Sigmoid colon (tissue), 4 donors: ENCODE data around the gene MGA.

Experiments used
- EP300 ChIP-seq, 4 donors: sonication (generic); formaldehyde crosslinking; IDR thresholded peaks; one replicate each; pipeline ENCODE4 v1.6.1; 2017; ENCODE audit warnings: antibody characterized with exemption in 4 of 4
- POLR2A ChIP-seq, 2 donors: fragments of 450-650 bp; IDR thresholded peaks; one replicate each; pipeline ENCODE4 v1.6.1; 2016; ENCODE audit warnings: antibody characterized with exemption in 2 of 2, mild to moderate bottlenecking in 2 of 2, moderate library complexity in 2 of 2
- POLR2AphosphoS5 ChIP-seq, 4 donors: sonication (generic); formaldehyde crosslinking; IDR thresholded peaks; one replicate each; pipeline ENCODE4 v1.6.1; 2017; ENCODE audit warnings: antibody characterized with exemption in 4 of 4
- TF ChIP-seq, protein P1 (sequence below), 4 experiments: fragments of 450-650 bp in 3 of 4; fragments of 200-600 bp in 1 of 4; IDR thresholded peaks; one replicate each; pipeline ENCODE4 v1.5.1; 2016 to 2019; ENCODE audit warnings: antibody characterized with exemption in 4 of 4, mild to moderate bottlenecking in 3 of 4, moderate library complexity in 2 of 4

GRCh38 chr15:41817781-41818180 lies 157.6 kb downstream of the MGA start:
- TF ChIP-seq, protein P1, sequence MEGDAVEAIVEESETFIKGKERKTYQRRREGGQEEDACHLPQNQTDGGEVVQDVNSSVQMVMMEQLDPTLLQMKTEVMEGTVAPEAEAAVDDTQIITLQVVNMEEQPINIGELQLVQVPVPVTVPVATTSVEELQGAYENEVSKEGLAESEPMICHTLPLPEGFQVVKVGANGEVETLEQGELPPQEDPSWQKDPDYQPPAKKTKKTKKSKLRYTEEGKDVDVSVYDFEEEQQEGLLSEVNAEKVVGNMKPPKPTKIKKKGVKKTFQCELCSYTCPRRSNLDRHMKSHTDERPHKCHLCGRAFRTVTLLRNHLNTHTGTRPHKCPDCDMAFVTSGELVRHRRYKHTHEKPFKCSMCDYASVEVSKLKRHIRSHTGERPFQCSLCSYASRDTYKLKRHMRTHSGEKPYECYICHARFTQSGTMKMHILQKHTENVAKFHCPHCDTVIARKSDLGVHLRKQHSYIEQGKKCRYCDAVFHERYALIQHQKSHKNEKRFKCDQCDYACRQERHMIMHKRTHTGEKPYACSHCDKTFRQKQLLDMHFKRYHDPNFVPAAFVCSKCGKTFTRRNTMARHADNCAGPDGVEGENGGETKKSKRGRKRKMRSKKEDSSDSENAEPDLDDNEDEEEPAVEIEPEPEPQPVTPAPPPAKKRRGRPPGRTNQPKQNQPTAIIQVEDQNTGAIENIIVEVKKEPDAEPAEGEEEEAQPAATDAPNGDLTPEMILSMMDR (IDR thresholded peaks at IDR 0.05): no peak
- TF ChIP-seq POLR2A (IDR thresholded peaks at IDR 0.05) (no peak), POLR2AphosphoS5 (IDR thresholded peaks at IDR 0.05) (no peak), EP300 (IDR thresholded peaks at IDR 0.05) (no peak)
